Uterus (tissue), 2 donors: ENCODE data around the gene SARS1.

Experiments used
- CTCF ChIP-seq, 4 experiments: fragments of 200-600 bp in 2 of 4; fragments of 450-650 bp in 2 of 4; sonication (generic) in 2 of 4; IDR thresholded peaks; one replicate each; pipeline ENCODE4 v1.5.1; 2016 to 2019; ENCODE audit warnings: antibody characterized with exemption in 4 of 4, mild to moderate bottlenecking in 2 of 4, moderate library complexity in 1 of 4
- POLR2A ChIP-seq, 2 donors: fragments of 450-650 bp; IDR thresholded peaks; one replicate each; pipeline ENCODE4 v1.6.1; 2016; ENCODE audit warnings: antibody characterized with exemption in 2 of 2, mild to moderate bottlenecking in 1 of 2, moderate library complexity in 1 of 2

GRCh38 chr1:109257682-109258421 is 44.1 kb downstream of the SARS1 start:
- TF ChIP-seq CTCF (IDR thresholded peaks at IDR 0.05) = no peak
- TF ChIP-seq POLR2A (IDR thresholded peaks at IDR 0.05) = no peak
